PC-3 (cell line): Measurements from ENCODE around the gene NFAM1.

Source experiments
- CTCF ChIP-seq: fragments of 300-600 bp; sonication (generic); conservative IDR thresholded peaks from 2 replicates; pipeline ENCODE4 v1.5.1; 2017; ENCODE audit warnings: antibody characterized with exemption, low read depth, mild to moderate bottlenecking, low read length
- EZH2 ChIP-seq: fragments of 300-600 bp; sonication (generic); IDR thresholded peaks from one replicate; pipeline ENCODE4 v1.6.1; 2017; ENCODE audit warnings: antibody characterized with exemption, mild to moderate bottlenecking, low read length; ENCODE audit not compliant: unreplicated experiment
- EZH2phosphoT487 ChIP-seq: fragments of 300-600 bp; sonication (generic); IDR thresholded peaks from 2 replicates; pipeline ENCODE4 v1.6.1; 2018; ENCODE audit warnings: mild to moderate bottlenecking, antibody characterized with exemption, low read length, borderline replicate concordance

- TF ChIP-seq EZH2phosphoT487 (no peak), CTCF (no peak), EZH2 (no peak)
These were observed 23.2 kb downstream of the NFAM1 start for GRCh38 chr22:42408810-42409529.
